HG02870 (cell line): Measurements from ENCODE around the gene ABHD15.

ENCODE experiments used
- ATAC-seq: cut with Tn5 transposase; IDR thresholded peaks from one replicate; pipeline ENCODE4 v1.9.1; 2021; ENCODE audit warnings: mild to moderate bottlenecking, moderate library complexity; ENCODE audit not compliant: unreplicated experiment

Gene ABHD15

GRCh38 chr17:29583324-29584248 is 16.7 kb upstream of the ABHD15 start:
- no peak for ATAC-seq

- no peak for ATAC-seq
Observed at GRCh38 chr17:29582772-29583171, 15.9 kb upstream of the ABHD15 start.

GRCh38 chr17:29582254-29582765 is 15.5 kb upstream of the ABHD15 start:
- ATAC-seq, result no peak

GRCh38 chr17:29581583-29582253 is 14.9 kb upstream of the ABHD15 start:
- no peak for ATAC-seq

- ATAC-seq, result peak; percentile 69
Observed at GRCh38 chr17:29579866-29580771, 13.3 kb upstream of the ABHD15 start.

GRCh38 chr17:29578626-29579485 is 12.0 kb upstream of the ABHD15 start:
- no peak for ATAC-seq

- ATAC-seq, result no peak
Observed at GRCh38 chr17:29577385-29578211, 10.8 kb upstream of the ABHD15 start.

- ATAC-seq, result no peak
Observed at GRCh38 chr17:29577001-29577370, 10.1 kb upstream of the ABHD15 start.

- no peak for ATAC-seq
Observed at GRCh38 chr17:29576214-29577000, 9.6 kb upstream of the ABHD15 start.

GRCh38 chr17:29575511-29576213 is 8.8 kb upstream of the ABHD15 start:
- no peak for ATAC-seq

GRCh38 chr17:29574732-29575510 is 8.1 kb upstream of the ABHD15 start:
- ATAC-seq, result no peak

GRCh38 chr17:29573871-29574731 is 7.3 kb upstream of the ABHD15 start:
- no peak for ATAC-seq

GRCh38 chr17:29573558-29573869 is 6.7 kb upstream of the ABHD15 start:
- ATAC-seq, result no peak

- no peak for ATAC-seq
Observed at GRCh38 chr17:29572691-29573557, 6.1 kb upstream of the ABHD15 start.
